Effector CD4-positive, alpha-beta T cell (primary cell): ENCODE data around the gene PCDH10. TPM values are rescaled to one million over a fixed set of nuclear protein-coding genes. Genes with fewer than 3 reads are reported as not detected.

Experiments used
- DNase-seq: peaks from one replicate; pipeline ENCODE4 v3.0.0-alpha.2; 2020
- total RNA-seq: gene quantifications from one replicate; lab custom pipeline; 2026; lab: John Stamatoyannopoulos, UW

The PCDH10 gene, protein sequence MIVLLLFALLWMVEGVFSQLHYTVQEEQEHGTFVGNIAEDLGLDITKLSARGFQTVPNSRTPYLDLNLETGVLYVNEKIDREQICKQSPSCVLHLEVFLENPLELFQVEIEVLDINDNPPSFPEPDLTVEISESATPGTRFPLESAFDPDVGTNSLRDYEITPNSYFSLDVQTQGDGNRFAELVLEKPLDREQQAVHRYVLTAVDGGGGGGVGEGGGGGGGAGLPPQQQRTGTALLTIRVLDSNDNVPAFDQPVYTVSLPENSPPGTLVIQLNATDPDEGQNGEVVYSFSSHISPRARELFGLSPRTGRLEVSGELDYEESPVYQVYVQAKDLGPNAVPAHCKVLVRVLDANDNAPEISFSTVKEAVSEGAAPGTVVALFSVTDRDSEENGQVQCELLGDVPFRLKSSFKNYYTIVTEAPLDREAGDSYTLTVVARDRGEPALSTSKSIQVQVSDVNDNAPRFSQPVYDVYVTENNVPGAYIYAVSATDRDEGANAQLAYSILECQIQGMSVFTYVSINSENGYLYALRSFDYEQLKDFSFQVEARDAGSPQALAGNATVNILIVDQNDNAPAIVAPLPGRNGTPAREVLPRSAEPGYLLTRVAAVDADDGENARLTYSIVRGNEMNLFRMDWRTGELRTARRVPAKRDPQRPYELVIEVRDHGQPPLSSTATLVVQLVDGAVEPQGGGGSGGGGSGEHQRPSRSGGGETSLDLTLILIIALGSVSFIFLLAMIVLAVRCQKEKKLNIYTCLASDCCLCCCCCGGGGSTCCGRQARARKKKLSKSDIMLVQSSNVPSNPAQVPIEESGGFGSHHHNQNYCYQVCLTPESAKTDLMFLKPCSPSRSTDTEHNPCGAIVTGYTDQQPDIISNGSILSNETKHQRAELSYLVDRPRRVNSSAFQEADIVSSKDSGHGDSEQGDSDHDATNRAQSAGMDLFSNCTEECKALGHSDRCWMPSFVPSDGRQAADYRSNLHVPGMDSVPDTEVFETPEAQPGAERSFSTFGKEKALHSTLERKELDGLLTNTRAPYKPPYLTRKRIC
- total RNA-seq: not detected

DNA sequence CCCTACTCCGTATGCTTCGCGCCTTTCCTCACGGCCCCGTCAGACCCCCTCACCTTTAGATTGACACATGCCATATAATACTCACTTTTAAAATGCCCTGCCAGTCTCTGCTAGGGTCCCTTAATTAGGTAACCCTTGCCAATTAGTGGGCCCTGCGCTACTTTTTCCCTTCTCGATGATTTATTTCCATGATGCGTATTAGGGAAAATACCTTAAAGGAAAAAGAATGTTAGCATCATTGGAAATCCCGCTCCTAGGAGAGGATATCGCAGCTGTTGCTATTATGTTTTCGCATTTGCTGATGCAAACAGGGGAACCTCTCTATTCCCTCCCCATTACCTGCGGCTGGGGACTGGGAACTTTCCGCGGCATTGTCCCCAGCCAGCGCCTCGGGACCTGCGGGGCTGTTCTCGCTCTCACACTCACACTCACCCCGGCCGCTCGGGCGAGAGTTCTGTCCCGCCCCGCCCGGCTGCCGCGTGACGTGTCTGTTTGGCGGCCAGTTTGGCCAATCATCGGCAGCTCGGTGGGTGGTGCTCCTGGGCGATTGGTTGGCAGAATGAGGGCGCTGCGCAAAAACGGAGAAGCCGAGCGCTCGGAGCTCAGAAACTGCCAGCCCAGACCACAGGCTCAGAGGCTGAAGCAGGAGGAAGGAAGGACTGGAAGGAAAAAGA, at the start of gene PCDH10:
Gene PCDH10 (plus strand): TSS at position 605 of the 674 bp plus-strand sequence. CDS start 847 bp downstream, outside the sequence.
- no peak for DNase-seq

DNA sequence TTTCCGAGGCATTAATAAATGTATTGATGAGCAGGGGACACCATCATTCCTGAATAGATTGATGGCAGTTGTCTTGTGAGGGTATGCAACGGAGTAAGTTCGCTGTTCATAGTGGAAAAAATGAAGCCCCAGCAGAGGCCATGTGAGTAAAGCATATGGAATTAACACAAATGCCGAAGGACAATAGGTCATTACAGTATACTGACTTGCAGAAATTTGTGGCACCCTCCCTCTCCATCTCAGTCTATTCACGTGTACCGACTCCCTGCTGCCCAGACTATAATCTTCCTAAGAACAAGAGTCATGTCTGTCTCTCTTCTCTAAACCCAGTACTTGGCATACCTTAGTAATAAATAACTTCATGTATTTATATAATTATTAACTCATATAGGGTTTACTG, 47.1 kb upstream of the PCDH10 start:
- no peak for DNase-seq

DNA sequence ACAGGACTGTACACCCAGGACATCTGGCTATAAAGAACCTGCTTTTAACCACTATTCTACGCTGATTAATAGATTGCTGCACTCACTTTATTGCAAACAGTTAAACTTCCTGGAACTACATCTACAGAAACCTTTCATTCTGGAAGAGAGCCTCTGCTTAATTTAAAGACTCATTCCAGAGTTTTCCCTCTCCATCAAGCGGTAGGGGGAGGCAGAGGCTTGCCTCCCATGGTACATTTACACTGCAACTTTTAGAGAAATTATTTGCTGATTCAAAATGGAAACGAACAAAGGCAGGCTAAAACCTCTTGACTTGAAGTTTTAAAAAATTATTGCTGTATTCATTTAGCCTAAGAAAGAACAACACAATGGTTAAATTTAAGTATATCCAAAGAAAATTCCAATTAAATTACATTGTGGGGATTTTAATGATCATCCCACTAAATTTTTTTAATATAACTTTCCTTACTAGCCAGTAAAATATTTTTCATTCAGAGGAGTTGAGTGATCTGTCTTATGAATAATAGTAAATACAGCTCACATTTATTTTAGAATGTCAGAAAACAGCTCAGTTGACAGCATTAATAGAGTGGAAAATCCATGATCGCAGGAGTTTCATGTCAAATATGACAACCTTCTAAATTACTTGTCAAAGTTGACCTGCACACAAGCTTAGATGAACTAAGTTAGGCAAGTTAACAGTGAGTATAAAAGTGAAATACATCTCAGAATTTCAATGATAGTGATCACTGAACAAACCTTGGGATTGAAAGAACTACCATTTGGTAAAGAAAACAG, 46.3 kb upstream of the PCDH10 start:
- no peak for DNase-seq

DNA sequence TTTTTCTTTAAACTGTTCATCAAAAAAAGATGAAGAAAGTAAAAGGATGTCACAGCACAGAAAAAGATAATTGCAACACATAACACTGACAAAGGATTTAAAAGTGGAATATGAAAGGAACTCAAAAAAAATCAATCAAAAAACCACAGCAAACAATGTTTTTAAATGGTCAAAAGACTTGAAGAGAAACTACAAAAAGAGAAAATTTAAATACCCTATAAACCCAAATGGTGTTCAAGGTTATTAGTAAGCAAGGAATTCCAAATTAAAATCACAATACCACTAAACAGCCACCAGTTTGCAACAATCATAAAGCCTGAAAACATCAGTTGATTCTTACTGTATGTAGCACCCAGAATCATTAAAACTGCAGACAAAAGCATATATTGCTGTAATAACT, 36.5 kb upstream of the PCDH10 start:
- no peak for DNase-seq

DNA sequence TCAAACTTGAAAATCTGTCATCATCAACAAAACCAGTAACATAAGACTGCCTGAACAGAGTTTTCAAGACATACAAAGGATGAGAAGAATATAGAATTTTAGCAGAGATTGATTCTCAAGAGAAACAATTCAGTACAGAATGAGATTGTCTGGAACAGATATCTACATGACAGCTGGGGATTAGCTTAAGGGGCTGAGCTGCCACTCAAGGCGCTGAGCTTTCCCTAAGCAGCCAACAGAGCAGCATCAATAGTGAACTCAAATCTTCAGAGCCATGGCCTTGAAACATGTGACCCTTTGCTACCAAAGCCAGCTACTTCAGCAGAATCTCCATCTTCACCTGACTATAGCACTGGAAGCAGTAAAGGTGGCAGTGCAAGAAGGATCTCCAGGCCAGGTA, 24.3 kb upstream of the PCDH10 start:
- DNase-seq: no peak

DNA sequence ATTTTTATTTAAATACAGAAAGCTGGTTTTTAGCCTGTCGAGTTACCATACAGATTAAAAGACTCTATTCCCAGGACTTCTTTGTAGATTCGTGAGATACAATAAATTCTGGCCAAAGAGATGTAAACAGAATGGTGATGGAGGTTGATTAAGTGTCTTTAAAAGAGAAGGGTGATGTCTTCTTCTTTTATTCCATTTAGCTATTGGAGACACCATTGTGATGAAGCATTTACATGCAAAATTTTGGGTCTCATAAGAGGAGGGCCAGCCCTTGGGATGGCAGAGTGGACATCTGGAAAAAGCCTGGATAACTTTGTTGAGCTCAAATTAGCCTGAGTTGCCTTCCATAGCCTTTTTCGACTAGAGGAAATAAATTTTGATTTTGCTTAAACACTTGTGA, 21.6 kb upstream of the PCDH10 start:
- no peak for DNase-seq

DNA sequence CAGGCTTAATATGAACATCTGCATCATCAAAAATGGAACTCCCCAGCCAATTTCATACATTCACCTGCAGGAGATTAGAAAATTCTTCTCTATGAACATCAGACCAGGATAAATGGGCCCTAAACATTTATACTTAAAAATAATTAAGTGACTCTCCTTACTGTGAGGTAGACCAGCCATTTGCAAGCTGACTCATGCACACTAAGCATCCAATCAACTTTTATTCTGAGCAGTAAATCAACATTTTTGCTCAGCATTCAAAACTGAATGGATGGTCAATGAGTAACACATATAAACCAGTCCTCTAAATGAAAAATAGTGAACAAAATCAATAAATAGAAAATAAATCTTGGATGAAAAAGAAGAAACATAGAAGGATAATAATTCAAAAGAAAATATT, 19.9 kb upstream of the PCDH10 start:
- DNase-seq: no peak

DNA sequence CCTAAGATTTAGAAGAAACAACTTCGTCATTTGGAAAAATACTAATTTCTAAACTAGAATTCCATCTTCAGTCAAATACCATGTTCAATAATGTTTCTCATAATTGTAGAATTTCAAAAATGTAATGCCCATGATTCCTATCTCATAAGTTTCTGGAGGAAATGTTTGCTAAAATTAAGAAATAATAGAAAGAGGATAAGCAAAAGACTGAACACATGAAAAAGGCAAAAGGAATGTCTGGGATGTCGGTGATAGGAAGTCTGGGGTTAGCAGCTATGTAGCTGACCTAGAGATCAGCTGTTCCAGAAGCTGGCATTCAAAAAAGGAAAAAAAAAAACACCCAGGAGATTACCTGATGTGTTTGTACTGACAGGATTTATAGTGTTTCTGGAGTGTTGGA, 18.9 kb upstream of the PCDH10 start:
- DNase-seq: no peak

DNA sequence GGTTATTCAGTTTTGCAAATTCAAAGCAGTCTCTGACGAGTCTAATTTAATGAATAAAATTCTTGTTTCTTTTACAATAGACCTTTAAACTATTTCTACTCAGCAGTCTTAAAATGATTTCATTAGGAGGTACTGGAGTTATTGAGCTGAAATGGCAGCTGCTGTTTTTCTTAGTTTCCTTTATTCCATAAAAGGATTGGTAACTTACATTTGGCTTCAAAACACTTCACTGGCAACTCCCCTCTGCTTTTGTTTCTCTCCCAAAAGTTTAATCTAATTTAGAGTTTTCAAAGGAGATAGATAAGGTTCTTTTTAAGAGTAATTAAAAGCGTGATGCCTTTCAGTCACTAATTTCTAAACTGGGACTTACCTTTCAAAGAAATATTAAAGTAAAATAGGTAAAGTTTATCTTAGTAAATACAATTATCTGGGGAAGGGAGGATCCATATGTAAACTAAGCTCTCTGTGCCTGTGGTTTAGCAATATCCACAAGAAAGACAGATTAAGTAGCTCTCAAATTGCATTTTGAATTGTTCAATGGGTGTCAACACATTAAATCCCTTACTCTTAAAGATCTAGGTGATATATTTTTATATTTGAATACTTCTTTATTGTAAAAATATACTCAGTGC, 17.1 kb upstream of the PCDH10 start:
- DNase-seq: no peak

DNA sequence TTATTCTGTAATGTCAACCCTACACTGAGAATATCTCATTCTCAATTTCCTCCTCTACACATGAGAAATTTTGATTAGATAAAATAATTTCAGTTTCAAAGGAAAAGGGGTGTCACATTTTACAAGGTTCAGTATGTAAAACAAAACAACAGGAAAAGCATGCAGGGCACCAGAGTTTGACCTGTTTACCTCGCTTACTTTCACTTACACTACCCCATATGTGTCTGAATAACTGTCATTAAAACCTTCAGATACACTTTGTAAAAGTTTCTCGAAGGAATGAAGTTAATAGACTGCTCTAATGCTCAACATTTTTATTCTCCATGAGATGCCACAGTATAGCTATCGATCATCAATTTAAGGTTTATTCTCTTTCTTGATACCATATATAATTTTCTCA, 12.3 kb upstream of the PCDH10 start:
- no peak for DNase-seq

DNA sequence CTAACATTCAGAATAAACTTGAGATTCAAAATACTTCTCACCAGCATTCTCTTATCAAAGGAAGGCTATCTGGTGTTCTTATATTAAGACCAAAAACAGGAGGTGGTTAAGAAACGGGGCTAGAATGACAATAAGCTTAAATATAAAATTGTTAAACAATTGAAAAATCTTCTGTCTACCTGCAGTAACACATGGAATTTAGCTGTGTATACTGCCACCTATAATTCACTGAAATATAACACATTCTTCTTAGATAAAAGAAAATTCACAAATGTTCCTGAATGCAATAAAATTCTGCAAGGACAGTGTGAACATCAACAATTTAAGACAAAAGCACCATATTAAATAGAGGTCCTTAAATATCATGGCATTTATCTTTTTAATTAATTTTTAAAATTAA, 11.5 kb upstream of the PCDH10 start:
- DNase-seq: no peak

DNA sequence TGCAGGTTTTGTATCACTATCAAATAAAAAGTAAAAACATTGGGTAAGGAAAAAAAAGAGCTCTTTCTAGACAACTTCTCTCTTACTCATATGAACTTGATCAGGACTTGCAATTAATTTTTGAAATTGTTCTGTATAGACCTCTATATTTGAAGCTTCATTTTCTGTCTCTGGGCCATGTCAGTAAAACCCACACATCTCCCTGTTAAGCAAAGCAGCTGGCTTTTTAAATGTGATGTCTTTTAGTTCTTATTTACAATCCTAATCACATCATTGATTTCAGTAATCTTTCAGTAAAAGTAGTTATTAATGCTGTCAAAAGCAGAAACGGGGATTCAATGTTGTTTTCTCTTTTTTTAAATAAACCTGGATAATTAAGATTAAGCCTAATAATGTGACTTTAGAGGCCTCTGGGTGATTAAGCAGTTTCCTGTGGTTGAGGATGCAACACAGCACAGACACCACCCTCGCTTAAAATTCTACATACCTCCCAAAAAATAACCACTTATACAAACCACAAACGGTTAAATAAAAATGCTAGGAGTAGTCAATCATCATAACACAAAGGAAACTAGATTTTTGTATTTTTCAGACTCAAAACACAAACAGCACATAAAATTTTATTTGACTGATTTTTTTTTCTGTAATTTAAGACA, 5.2 kb upstream of the PCDH10 start:
- DNase-seq: no peak

DNA sequence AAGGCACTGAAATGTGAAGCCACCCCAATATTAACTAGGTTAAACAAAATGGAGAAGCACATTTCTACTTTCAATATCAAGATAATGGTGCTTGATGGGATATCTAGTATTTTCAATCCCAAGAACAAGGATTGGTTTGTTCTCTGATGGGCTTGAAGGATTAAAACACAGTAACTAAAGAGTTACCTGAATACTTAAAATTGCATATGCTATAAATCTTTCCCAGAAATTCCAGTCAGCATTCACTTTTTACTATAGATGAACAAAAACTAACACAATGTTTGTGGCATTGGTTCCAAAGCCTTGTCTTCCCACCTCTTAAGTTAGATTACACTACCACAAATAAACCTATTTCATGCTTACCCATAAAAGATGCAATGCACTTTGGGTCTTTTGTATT, 3.9 kb upstream of the PCDH10 start:
- no peak for DNase-seq

DNA sequence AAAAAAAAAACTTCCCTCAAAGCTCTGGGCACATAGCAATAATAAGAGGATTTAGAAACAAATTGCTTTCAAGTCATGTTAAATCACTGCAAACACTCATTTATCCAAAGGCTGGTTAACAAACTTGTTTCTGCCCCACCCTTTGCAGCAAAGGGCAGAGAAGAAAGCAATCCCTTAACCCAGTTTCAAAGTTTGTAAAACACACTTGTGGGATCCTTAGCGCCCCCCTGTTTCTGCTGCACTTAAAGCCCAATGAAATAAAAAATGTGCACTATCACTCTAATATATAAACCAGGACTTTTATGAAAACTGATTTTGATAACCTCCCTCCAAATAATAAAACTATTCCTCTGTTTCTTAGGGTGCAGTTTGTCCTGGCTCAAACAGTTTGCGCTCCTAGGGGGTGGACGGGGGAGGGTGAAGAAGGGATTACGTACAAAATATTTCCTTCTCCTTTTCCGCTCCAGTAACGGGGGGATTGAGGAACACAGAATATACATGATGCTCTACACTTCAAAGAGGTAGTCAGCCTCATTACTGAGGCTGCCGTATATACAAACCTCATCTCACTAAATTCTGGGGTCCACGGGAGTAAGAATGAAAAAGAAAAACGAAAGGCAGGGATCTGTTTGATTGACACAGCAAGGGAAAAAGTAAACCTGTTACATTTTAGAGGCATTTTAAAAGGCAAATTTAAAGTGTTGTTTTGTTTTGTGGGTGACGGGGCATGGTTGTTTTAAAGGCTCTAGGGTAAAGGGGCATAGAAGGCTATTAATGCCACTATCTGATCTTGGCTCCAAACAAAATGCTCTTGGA, 3.1 kb upstream of the PCDH10 start:
- no peak for DNase-seq

DNA sequence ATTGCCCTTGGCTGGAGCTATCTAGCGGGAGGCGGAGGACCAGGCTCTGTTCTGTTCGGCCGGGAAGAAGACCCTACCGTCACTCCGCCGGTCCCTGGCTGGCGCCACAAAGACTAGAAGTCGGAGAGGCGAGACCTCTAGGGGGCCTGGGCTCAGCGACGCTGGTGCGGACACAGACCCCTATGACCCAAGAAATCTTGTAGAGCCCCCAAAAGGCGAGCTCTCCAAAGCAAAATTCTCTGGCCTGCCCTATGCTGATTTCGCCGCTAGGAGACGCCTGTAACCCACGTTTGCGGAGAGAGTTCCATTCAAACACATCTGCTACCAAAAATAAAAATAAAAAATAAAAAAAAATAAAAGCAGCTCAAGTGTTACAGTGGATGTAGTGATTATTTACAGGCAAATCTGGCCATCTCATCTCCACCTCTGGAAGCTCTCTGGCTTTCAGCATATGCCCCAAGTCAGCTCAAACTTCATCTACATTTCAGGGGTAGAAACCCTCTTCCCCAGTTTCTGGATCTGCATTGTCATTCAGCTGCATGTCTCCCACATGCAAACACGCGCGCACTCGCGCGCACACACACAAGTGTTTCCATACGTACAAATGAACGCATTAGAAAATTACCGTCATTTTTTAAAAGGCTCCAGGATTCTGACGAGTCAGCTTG, 2.4 kb upstream of the PCDH10 start:
- DNase-seq: no peak

DNA sequence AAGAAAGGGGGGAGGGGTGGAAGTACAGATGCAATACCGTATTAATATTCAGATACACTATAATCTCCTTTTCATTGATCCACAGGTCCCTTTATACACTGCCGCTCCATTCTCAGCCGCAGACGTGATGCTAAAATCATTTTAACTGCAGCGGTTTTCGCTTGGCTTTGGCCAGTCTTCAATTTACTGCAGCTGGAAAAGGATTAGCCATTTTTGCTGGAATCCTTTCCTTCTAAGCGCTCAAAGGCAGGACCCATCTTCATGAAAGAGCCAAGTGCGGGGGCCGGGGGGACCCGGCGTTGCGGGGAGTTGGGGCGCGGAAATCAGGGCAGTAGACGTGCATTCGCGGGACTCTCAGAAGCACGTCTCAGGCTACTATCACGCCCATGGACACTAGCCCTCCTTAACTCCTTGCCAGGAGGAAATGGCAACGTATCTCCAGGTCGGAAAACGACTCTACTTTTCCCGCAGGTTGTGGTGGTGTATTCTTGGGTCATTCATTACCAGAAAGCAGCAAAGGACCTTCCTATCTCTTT, 1.7 kb upstream of the PCDH10 start:
- DNase-seq: no peak

DNA sequence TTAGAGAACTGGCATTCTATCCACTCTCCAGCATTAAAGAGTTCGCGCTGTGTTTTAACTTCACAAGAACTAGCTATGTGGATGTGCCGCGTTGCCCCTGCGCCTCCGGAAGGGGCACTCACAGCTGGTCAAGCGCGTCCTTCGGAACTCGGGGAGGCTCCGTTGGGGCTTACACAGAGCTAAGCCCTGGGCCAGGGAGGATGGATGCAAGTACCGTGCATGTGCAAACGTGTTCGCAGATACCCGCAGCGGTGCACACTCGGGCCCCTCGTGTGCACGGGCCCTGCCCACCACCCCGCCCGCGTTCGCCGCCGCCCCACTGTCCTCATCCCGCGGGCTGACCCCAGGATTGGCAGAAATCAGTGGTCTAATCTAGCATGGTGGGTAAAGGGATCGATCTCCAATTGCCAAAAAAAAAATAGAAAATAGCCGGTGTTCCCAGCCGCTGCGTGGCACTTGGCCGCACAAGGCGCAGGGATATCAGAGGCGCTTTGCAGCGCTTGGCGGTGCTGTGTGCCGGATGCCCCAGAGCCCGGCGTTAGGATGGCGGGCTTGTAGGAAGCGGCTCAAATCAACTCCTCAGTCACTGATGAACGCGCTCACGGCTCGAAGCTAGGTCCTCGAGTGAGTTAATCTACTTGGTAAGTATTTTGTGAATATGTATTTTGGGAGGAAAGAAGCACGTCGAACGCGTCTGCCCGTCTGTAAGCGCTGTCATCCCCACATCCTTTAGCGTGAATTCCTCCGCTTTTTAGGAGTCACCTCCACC, 989 bp upstream of the PCDH10 start:
- no peak for DNase-seq

DNA sequence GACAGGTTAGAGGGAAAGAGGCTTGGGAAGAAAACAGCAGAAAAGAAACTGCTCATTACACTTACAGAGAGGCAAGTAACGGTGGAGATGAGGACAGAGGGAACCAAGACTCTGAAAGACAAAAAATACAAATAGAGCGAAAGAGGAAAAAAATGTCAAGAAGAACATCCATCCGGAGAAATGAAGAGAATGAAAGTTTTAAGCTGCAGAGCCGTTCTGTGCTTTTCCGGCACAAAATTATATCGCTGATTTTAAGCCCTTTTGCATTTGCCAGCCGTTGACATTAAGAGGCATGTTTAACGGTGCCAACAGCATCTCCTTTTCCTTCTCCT, 236 bp downstream of the PCDH10 start:
- no peak for DNase-seq
